ENCODE results near the gene SDC3.

DNA sequence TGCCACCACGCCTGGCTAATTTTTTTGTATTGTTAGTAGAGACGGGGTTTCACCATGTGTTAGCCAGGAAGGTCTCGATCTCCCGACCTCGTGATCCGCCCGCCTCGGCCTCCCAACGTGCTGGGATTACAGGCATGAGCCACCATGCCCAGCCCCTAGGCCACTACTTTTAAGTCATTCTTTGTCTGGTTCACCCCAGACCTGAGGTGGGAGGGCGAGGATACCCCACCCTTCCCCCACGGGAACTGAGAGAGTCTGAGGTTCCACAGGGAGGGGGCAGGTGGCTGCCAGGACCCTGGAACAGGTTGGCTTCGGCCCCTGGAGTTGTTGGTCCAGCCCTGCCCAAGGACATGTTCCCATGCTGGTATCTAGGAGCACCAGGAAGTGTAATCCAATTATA is 7.7 kb upstream of the SDC3 start:
- TF ChIP-seq MXD4 (CRISPR knock-in tag; IDR thresholded peaks at IDR 0.05; ENCODE audit: borderline replicate concordance), result no peak
- TF ChIP-seq, protein P1, sequence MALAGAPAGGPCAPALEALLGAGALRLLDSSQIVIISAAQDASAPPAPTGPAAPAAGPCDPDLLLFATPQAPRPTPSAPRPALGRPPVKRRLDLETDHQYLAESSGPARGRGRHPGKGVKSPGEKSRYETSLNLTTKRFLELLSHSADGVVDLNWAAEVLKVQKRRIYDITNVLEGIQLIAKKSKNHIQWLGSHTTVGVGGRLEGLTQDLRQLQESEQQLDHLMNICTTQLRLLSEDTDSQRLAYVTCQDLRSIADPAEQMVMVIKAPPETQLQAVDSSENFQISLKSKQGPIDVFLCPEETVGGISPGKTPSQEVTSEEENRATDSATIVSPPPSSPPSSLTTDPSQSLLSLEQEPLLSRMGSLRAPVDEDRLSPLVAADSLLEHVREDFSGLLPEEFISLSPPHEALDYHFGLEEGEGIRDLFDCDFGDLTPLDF (CRISPR knock-in tag; IDR thresholded peaks at IDR 0.05), result no peak
- TF ChIP-seq, protein P2, sequence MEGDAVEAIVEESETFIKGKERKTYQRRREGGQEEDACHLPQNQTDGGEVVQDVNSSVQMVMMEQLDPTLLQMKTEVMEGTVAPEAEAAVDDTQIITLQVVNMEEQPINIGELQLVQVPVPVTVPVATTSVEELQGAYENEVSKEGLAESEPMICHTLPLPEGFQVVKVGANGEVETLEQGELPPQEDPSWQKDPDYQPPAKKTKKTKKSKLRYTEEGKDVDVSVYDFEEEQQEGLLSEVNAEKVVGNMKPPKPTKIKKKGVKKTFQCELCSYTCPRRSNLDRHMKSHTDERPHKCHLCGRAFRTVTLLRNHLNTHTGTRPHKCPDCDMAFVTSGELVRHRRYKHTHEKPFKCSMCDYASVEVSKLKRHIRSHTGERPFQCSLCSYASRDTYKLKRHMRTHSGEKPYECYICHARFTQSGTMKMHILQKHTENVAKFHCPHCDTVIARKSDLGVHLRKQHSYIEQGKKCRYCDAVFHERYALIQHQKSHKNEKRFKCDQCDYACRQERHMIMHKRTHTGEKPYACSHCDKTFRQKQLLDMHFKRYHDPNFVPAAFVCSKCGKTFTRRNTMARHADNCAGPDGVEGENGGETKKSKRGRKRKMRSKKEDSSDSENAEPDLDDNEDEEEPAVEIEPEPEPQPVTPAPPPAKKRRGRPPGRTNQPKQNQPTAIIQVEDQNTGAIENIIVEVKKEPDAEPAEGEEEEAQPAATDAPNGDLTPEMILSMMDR (IDR thresholded peaks at IDR 0.05), result no peak
- TF ChIP-seq, protein P3, sequence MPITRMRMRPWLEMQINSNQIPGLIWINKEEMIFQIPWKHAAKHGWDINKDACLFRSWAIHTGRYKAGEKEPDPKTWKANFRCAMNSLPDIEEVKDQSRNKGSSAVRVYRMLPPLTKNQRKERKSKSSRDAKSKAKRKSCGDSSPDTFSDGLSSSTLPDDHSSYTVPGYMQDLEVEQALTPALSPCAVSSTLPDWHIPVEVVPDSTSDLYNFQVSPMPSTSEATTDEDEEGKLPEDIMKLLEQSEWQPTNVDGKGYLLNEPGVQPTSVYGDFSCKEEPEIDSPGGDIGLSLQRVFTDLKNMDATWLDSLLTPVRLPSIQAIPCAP (CRISPR knock-in tag; IDR thresholded peaks at IDR 0.05), result no peak
- TF ChIP-seq, protein P4, sequence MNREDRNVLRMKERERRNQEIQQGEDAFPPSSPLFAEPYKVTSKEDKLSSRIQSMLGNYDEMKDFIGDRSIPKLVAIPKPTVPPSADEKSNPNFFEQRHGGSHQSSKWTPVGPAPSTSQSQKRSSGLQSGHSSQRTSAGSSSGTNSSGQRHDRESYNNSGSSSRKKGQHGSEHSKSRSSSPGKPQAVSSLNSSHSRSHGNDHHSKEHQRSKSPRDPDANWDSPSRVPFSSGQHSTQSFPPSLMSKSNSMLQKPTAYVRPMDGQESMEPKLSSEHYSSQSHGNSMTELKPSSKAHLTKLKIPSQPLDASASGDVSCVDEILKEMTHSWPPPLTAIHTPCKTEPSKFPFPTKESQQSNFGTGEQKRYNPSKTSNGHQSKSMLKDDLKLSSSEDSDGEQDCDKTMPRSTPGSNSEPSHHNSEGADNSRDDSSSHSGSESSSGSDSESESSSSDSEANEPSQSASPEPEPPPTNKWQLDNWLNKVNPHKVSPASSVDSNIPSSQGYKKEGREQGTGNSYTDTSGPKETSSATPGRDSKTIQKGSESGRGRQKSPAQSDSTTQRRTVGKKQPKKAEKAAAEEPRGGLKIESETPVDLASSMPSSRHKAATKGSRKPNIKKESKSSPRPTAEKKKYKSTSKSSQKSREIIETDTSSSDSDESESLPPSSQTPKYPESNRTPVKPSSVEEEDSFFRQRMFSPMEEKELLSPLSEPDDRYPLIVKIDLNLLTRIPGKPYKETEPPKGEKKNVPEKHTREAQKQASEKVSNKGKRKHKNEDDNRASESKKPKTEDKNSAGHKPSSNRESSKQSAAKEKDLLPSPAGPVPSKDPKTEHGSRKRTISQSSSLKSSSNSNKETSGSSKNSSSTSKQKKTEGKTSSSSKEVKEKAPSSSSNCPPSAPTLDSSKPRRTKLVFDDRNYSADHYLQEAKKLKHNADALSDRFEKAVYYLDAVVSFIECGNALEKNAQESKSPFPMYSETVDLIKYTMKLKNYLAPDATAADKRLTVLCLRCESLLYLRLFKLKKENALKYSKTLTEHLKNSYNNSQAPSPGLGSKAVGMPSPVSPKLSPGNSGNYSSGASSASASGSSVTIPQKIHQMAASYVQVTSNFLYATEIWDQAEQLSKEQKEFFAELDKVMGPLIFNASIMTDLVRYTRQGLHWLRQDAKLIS (CRISPR knock-in tag; IDR thresholded peaks at IDR 0.05; ENCODE audit: borderline replicate concordance), result no peak

Measured in WTC11 (cell line).